HCT116 (cell line): ENCODE measurements around the gene TUNAR. TPM values are rescaled to one million over a fixed set of nuclear protein-coding genes. Genes with fewer than 3 reads are reported as not detected.

Experiments used
- ATAC-seq: fragments of 200-7000 bp; cut with Tn5 transposase; 2 replicates; pipeline ENCODE4 v1.9.1; 2020; ENCODE audit warnings: mild to moderate bottlenecking, moderate library complexity
- BruUV-seq: library from RNA; stranded (reverse); fragments of 400-500 nt; replicated peaks from 2 replicates; lab custom pipeline; 2021; lab: Mats Ljungman, UMichigan
- CTCF ChIA-PET: fragments of 300-600 bp; sonication (Branson Sonifier 250); formaldehyde crosslinking; loops from one replicate; lab custom pipeline; 2021; ENCODE audit warnings: antibody characterized with exemption; lab: Charles Lee
- POLR2A ChIA-PET: fragments of 300-600, 350-600 bp; sonication (Branson Sonifier 250); formaldehyde crosslinking; loops from one replicate; lab custom pipeline; 2021; ENCODE audit warnings: antibody characterized with exemption; lab: Charles Lee
- RAD21 ChIA-PET, 2 experiments: fragments of 300-600 bp; sonication (Branson Sonifier 250); formaldehyde crosslinking; loops; one replicate each; lab custom pipeline; 2023; ENCODE audit warnings: low total read pairs in 2 of 2; ENCODE audit not compliant: uncharacterized antibody in 2 of 2, unreplicated experiment in 2 of 2, low non-redundant PET in 1 of 2; lab: Charles Lee
- DNase-seq: peaks from one replicate; pipeline ENCODE4 v3.0.0-alpha.2; 2010; ENCODE audit warnings: low read depth, low spot score
- H2AFZ ChIP-seq: fragments of 200-600 bp; shearing (Covaris generic), sonication (generic); 2 replicates; pipeline ENCODE4 v1.6.1; 2017; ENCODE audit warnings: low read depth, mixed run types, mixed read lengths, antibody characterized with exemption, low read length; ENCODE audit not compliant: poor library complexity, severe bottlenecking
- H3K27ac ChIP-seq: 2 replicates; pipeline ENCODE4 v1.5.1; 2012; ENCODE audit warnings: low read depth, low read length
- H3K27me3 ChIP-seq: fragments of 200-600 bp; sonication (generic); 2 replicates; pipeline ENCODE4 v1.6.1; 2016; ENCODE audit warnings: mixed run types, low read length, mixed read lengths; ENCODE audit not compliant: insufficient read depth
- H3K36me3 ChIP-seq, 2 experiments: fragments of 200-500 bp in 1 of 2; fragments of 200-600 bp in 1 of 2; sonication (Bioruptor generic) in 1 of 2; sonication (generic) in 1 of 2; 2 replicates each; pipeline versions ENCODE4 v1.5.1 to v1.6.1; 2014 to 2016; ENCODE audit warnings: low read length in 2 of 2, inconsistent platforms in 1 of 2, mixed read lengths in 1 of 2, mixed run types in 1 of 2; ENCODE audit not compliant: insufficient read depth in 2 of 2, control insufficient read depth in 1 of 2
- H3K4me1 ChIP-seq, 2 experiments: fragments of 200-600 bp in 1 of 2; sonication (generic) in 1 of 2; 2 replicates each; pipeline versions ENCODE4 v1.5.1 to v1.6.1; 2012 to 2017; ENCODE audit warnings: low read length in 2 of 2, inconsistent platforms in 1 of 2, mild to moderate bottlenecking in 1 of 2, mixed read lengths in 1 of 2, mixed run types in 1 of 2, moderate library complexity in 1 of 2; ENCODE audit not compliant: insufficient read depth in 2 of 2, control insufficient read depth in 1 of 2
- H3K4me2 ChIP-seq: fragments of 200-600 bp; sonication (generic); 2 replicates; pipeline ENCODE4 v1.6.1; 2017; ENCODE audit warnings: mixed run types, low read length, mixed read lengths
- H3K4me3 ChIP-seq, 2 experiments: fragments of 200-600 bp in 1 of 2; sonication (generic) in 1 of 2; replicated peaks in 1 of 2; 2 replicates each; pipeline ENCODE4 v1.5.1; 2011 to 2016; ENCODE audit warnings: low read length in 2 of 2, control low read depth in 1 of 2, low read depth in 1 of 2, mild to moderate bottlenecking in 1 of 2, mixed read lengths in 1 of 2, mixed run types in 1 of 2
- H3K79me2 ChIP-seq: fragments of 200-600 bp; sonication (generic); 2 replicates; pipeline ENCODE4 v1.6.1; 2017; ENCODE audit warnings: mild to moderate bottlenecking, mixed run types, low read length, moderate library complexity, mixed read lengths; ENCODE audit not compliant: insufficient read depth
- H3K9ac ChIP-seq: fragments of 200-600 bp; sonication (generic); 2 replicates; pipeline ENCODE4 v1.6.1; 2016; ENCODE audit warnings: low read length, mixed read lengths
- H3K9me2 ChIP-seq: fragments of 200-600 bp; sonication (generic), shearing (Covaris generic); 2 replicates; pipeline ENCODE4 v1.6.1; 2017; ENCODE audit warnings: mixed run types, mild to moderate bottlenecking, moderate library complexity; ENCODE audit not compliant: insufficient read depth
- H3K9me3 ChIP-seq, 2 experiments: fragments of 200-500 bp in 1 of 2; fragments of 200-600 bp in 1 of 2; sonication (Bioruptor generic) in 1 of 2; sonication (generic) in 1 of 2; 2 replicates each; pipeline ENCODE4 v1.6.1; 2014 to 2017; ENCODE audit warnings: low read length in 2 of 2, mixed read lengths in 2 of 2, inconsistent platforms in 1 of 2, low read depth in 1 of 2, mild to moderate bottlenecking in 1 of 2, mixed run types in 1 of 2, moderate library complexity in 1 of 2; ENCODE audit not compliant: control insufficient read depth in 1 of 2, insufficient read depth in 1 of 2
- H4K20me1 ChIP-seq: fragments of 200-600 bp; sonication (generic), shearing (Covaris generic); 2 replicates; pipeline ENCODE4 v1.6.1; 2017; ENCODE audit warnings: mixed run types, mild to moderate bottlenecking, moderate library complexity; ENCODE audit not compliant: insufficient read depth
- CEBPB ChIP-seq: IDR thresholded peaks from 2 replicates; pipeline ENCODE4 v1.6.1; 2012; ENCODE audit warnings: low read depth
- ELF1 ChIP-seq: IDR thresholded peaks from 2 replicates; pipeline ENCODE4 v1.6.1; 2012; ENCODE audit warnings: low read depth, borderline replicate concordance
- EZH2phosphoT487 ChIP-seq: fragments of 200-600 bp; IDR thresholded peaks from 2 replicates; pipeline ENCODE4 v1.6.1; 2018; ENCODE audit warnings: antibody characterized with exemption, borderline replicate concordance
- FOSL1 ChIP-seq: IDR thresholded peaks from 2 replicates; pipeline ENCODE4 v1.6.1; 2012; ENCODE audit warnings: low read depth
- JUND ChIP-seq: IDR thresholded peaks from 2 replicates; pipeline ENCODE4 v1.6.1; 2012
- POLR2A ChIP-seq: IDR thresholded peaks from 2 replicates; pipeline ENCODE4 v1.7.0; 2011; ENCODE audit warnings: borderline replicate concordance; ENCODE audit not compliant: insufficient read depth, insufficient read length; ENCODE audit errors: extremely low read depth
- POLR2AphosphoS5 ChIP-seq: IDR thresholded peaks from 2 replicates; pipeline ENCODE4 v1.6.1; 2011; ENCODE audit warnings: mild to moderate bottlenecking, low read depth, low read length, moderate library complexity
- RAD21 ChIP-seq: IDR thresholded peaks from 2 replicates; pipeline ENCODE4 v1.6.1; 2012; ENCODE audit warnings: low read depth, mild to moderate bottlenecking
- REST ChIP-seq: IDR thresholded peaks from 2 replicates; pipeline ENCODE4 v1.6.1; 2012; ENCODE audit warnings: low read depth
- SIN3A ChIP-seq: IDR thresholded peaks from 2 replicates; pipeline ENCODE4 v1.6.1; 2012; ENCODE audit warnings: low read depth
- SP1 ChIP-seq: IDR thresholded peaks from 2 replicates; pipeline ENCODE4 v1.6.1; 2012; ENCODE audit warnings: low read depth
- TCF7L2 ChIP-seq: IDR thresholded peaks from 2 replicates; pipeline ENCODE4 v1.7.0; 2011; ENCODE audit warnings: borderline replicate concordance, inconsistent platforms; ENCODE audit not compliant: insufficient read depth, insufficient read length; ENCODE audit errors: extremely low read depth
- ZNF274 ChIP-seq: fragments of 200-500 bp; sonication (Bioruptor generic); IDR thresholded peaks from 2 replicates; pipeline ENCODE4 v1.6.1; 2014; ENCODE audit warnings: mild to moderate bottlenecking, low read depth, low read length, inconsistent platforms
- intact Hi-C: fragments of 100-400 bp; cut with micrococcal nuclease; formaldehyde crosslinking; loops from 2 replicates; pipeline ENCODE4 v1.10.0; 2022
- total RNA-seq: library from RNA; stranded (reverse); gene quantifications from one replicate; pipeline ENCODE4 v1.2.1, GENCODE V29; 2021; ENCODE audit not compliant: unreplicated experiment
- TF ChIP-seq, protein P1 (sequence below): IDR thresholded peaks from 2 replicates; pipeline ENCODE4 v1.6.1; 2012
- TF ChIP-seq, protein P2 (sequence below), 3 experiments: fragments of 200-600 bp in 1 of 3; sonication (generic) in 1 of 3; IDR thresholded peaks in 2 of 3; conservative IDR thresholded peaks in 1 of 3; 2 replicates each; pipeline ENCODE4 v1.5.1; 2012 to 2017; ENCODE audit warnings: low read depth in 2 of 3, low read length in 2 of 3, antibody characterized with exemption in 1 of 3, borderline replicate concordance in 1 of 3, control low read depth in 1 of 3, mild to moderate bottlenecking in 1 of 3, mixed read lengths in 1 of 3, mixed run types in 1 of 3, moderate library complexity in 1 of 3; ENCODE audit not compliant: insufficient read depth in 1 of 3

TUNAR gene
- total RNA-seq, 1 experiment from 2014 or later, result not detected

DNA sequence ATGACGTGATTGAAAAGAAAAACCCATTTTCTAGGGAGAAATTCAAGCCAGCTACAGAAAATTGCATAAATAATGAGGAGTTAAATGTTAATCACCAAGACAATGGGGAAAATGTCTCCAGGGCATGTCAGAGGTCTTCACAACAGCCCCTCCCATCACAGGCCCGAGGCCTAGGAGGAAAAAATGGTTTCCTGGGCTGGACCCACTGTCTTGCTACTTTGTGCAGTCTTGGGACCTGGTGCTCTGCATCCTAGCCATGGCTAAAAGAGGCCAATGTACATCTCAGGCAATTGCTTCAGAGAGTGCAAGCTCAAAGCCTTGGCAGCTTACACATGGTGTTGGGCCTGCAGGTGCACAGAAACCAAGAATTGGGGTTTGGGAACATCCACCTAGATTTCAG is 65.3 kb downstream of the TUNAR start (continued):
- no peak for TF ChIP-seq REST
- TF ChIP-seq SP1, result no peak
- TF ChIP-seq ZNF274, result no peak
- TF ChIP-seq JUND, result no peak
- TF ChIP-seq RAD21, result no peak
- TF ChIP-seq ELF1, result no peak
- TF ChIP-seq, protein P1, sequence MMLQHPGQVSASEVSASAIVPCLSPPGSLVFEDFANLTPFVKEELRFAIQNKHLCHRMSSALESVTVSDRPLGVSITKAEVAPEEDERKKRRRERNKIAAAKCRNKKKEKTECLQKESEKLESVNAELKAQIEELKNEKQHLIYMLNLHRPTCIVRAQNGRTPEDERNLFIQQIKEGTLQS, result no peak
- no peak for TF ChIP-seq POLR2AphosphoS5
- no peak for TF ChIP-seq EZH2phosphoT487
- TF ChIP-seq TCF7L2, result no peak
- TF ChIP-seq SIN3A, result no peak
- no peak for TF ChIP-seq FOSL1

GRCh38 chr14:95943699-95944098 is 67.1 kb downstream of the TUNAR start:
- no peak overlapping the region for H2AFZ ChIP-seq
- H3K9me3 ChIP-seq, result no peaks in the 10 kb centered on the region
- BruUV-seq, result no TSS peak
- H3K9ac ChIP-seq, result no peak overlapping the region
- H3K4me2 ChIP-seq, result no peak overlapping the region
- no peak for DNase-seq
- no peak for ATAC-seq
- no peak for TF ChIP-seq CEBPB
- TF ChIP-seq, protein P2, sequence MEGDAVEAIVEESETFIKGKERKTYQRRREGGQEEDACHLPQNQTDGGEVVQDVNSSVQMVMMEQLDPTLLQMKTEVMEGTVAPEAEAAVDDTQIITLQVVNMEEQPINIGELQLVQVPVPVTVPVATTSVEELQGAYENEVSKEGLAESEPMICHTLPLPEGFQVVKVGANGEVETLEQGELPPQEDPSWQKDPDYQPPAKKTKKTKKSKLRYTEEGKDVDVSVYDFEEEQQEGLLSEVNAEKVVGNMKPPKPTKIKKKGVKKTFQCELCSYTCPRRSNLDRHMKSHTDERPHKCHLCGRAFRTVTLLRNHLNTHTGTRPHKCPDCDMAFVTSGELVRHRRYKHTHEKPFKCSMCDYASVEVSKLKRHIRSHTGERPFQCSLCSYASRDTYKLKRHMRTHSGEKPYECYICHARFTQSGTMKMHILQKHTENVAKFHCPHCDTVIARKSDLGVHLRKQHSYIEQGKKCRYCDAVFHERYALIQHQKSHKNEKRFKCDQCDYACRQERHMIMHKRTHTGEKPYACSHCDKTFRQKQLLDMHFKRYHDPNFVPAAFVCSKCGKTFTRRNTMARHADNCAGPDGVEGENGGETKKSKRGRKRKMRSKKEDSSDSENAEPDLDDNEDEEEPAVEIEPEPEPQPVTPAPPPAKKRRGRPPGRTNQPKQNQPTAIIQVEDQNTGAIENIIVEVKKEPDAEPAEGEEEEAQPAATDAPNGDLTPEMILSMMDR (IDR thresholded peaks at IDR 0.05 in 2 of 3, conservative IDR thresholded peaks at IDR 0.05 in 1 of 3; ENCODE audit: borderline replicate concordance in 1 of 3, insufficient read depth in 1 of 3, low read depth in 2 of 3, low read length in 2 of 3), result no peak
- TF ChIP-seq REST, result no peak
- TF ChIP-seq, protein P1, result no peak
- no peak for TF ChIP-seq POLR2A
- TF ChIP-seq SP1, result no peak
- no peak for TF ChIP-seq SIN3A
- no peaks in the 10 kb centered on the region for H3K79me2 ChIP-seq
- POLR2A ChIA-PET, result no interaction called here
- H3K27me3 ChIP-seq, result peaks cover 16% of the 10 kb centered on the region; the same call in 1 of the 2 replicates
- H3K4me1 ChIP-seq, result no peaks in the 10 kb centered on the region
- no peak overlapping the region for H3K4me3 ChIP-seq
- no peaks in the 10 kb centered on the region for H4K20me1 ChIP-seq
- no peak overlapping the region for H3K27ac ChIP-seq
- no peaks in the 10 kb centered on the region for H3K9me2 ChIP-seq
- intact Hi-C loops, result loop anchor here (10.0 kb wide), 1 partner anchor 149 kb away; no protein-coding TSS in a partner anchor
- RAD21 ChIA-PET, result no interaction called here
- CTCF ChIA-PET, result no interaction called here
- no peaks in the 10 kb centered on the region for H3K36me3 ChIP-seq
